Vagina (tissue), 2 donors: ENCODE data around the gene AZU1. TPM values are rescaled to one million over a fixed set of nuclear protein-coding genes. Genes with fewer than 3 reads are reported as not detected.
"Not testable (repeated sequence)": the region's sequence is repeated elsewhere in the genome, so short reads cannot be mapped to it uniquely, and the experiment has no call there.

ENCODE experiments used
- DNase-seq, 2 donors: peaks; one replicate each; pipeline ENCODE4 v3.0.0-alpha.2; 2017; ENCODE audit errors: extremely low spot score in 2 of 2
- H3K27ac ChIP-seq: fragments of 200-600 bp; sonication (generic); one replicate; pipeline ENCODE4 v1.5.1; 2019
- H3K27me3 ChIP-seq: fragments of 200-600 bp; sonication (generic); one replicate; pipeline ENCODE4 v1.5.1; 2019
- H3K36me3 ChIP-seq, 2 donors: fragments of 200-600 bp; sonication (generic); one replicate each; pipeline ENCODE4 v1.5.1; 2017 to 2019
- H3K4me1 ChIP-seq: fragments of 200-600 bp; sonication (generic); one replicate; pipeline ENCODE4 v1.5.1; 2019
- H3K4me3 ChIP-seq, 2 donors: fragments of 200-600 bp; sonication (generic); 1 replicate in 1 of 2; 2 replicates in 1 of 2; pipeline ENCODE4 v1.5.1; 2016 to 2019
- H3K9me3 ChIP-seq: fragments of 200-600 bp; sonication (generic); one replicate; pipeline ENCODE4 v1.5.1; 2019
- POLR2A ChIP-seq, 2 donors: fragments of 450-650 bp; IDR thresholded peaks; one replicate each; pipeline ENCODE4 v1.6.1; 2017; ENCODE audit warnings: antibody characterized with exemption in 2 of 2, mild to moderate bottlenecking in 2 of 2, moderate library complexity in 2 of 2
- POLR2AphosphoS5 ChIP-seq, 2 donors: sonication (generic); formaldehyde crosslinking; IDR thresholded peaks; one replicate each; pipeline ENCODE4 v1.9.0; 2017; ENCODE audit warnings: antibody characterized with exemption in 2 of 2, mild to moderate bottlenecking in 2 of 2, low read depth in 1 of 2; ENCODE audit not compliant: insufficient read depth in 1 of 2
- intact Hi-C: fragments of 100-400 bp; cut with DNase I; formaldehyde crosslinking; loops from one replicate; pipeline ENCODE4 v1.15.1; 2023
- total RNA-seq: library from RNA; depleted of rRNA; stranded (reverse); fragments of >200 nt; gene quantifications from one replicate; pipeline ENCODE4 v1.2.3, GENCODE V29; 2016
- TF ChIP-seq, protein P1 (sequence below), 3 experiments: fragments of 450-650 bp in 2 of 3; fragments of 200-600 bp in 1 of 3; sonication (generic) in 1 of 3; IDR thresholded peaks; one replicate each; pipeline ENCODE4 v1.5.1; 2017 to 2019; ENCODE audit warnings: antibody characterized with exemption in 3 of 3, mild to moderate bottlenecking in 2 of 3, moderate library complexity in 2 of 3

AZU1 gene
- total RNA-seq, 1 donor from 2014 or later: not detected

GRCh38 chr19:843836-844545, 16.4 kb downstream of the AZU1 start:
- Histone ChIP-seq H3K4me3 (peak overlapping the region; percentile 24 to 28), H3K36me3 (no peaks in the 10 kb centered on the region), H3K27ac (no peak overlapping the region), H3K9me3 (no peaks in the 10 kb centered on the region), H3K4me1 (peaks cover 32% of the 10 kb centered on the region), H3K27me3 (no peaks in the 10 kb centered on the region)
- DNase-seq: no peak
- TF ChIP-seq POLR2A (IDR thresholded peaks at IDR 0.05): no peak
- TF ChIP-seq, protein P1, sequence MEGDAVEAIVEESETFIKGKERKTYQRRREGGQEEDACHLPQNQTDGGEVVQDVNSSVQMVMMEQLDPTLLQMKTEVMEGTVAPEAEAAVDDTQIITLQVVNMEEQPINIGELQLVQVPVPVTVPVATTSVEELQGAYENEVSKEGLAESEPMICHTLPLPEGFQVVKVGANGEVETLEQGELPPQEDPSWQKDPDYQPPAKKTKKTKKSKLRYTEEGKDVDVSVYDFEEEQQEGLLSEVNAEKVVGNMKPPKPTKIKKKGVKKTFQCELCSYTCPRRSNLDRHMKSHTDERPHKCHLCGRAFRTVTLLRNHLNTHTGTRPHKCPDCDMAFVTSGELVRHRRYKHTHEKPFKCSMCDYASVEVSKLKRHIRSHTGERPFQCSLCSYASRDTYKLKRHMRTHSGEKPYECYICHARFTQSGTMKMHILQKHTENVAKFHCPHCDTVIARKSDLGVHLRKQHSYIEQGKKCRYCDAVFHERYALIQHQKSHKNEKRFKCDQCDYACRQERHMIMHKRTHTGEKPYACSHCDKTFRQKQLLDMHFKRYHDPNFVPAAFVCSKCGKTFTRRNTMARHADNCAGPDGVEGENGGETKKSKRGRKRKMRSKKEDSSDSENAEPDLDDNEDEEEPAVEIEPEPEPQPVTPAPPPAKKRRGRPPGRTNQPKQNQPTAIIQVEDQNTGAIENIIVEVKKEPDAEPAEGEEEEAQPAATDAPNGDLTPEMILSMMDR (IDR thresholded peaks at IDR 0.05): no peak
- no peak for TF ChIP-seq POLR2AphosphoS5 (IDR thresholded peaks at IDR 0.05; ENCODE audit: insufficient read depth in 1 of 2, low read depth in 1 of 2)
- intact Hi-C loops: no loop called here

- Histone ChIP-seq H3K4me1 (peaks cover 32% of the 10 kb centered on the region), H3K4me3 (no peak overlapping the region), H3K9me3 (no peaks in the 10 kb centered on the region), H3K27me3 (no peaks in the 10 kb centered on the region), H3K27ac (no peak overlapping the region), H3K36me3 (no peaks in the 10 kb centered on the region)
- DNase-seq: no peak
- no peak for TF ChIP-seq POLR2A (IDR thresholded peaks at IDR 0.05)
- TF ChIP-seq POLR2AphosphoS5 (IDR thresholded peaks at IDR 0.05; ENCODE audit: insufficient read depth in 1 of 2, low read depth in 1 of 2): no peak
- TF ChIP-seq, protein P1 (IDR thresholded peaks at IDR 0.05): no peak
- intact Hi-C loops: no loop called here
Observed at GRCh38 chr19:844546-844971, 16.9 kb downstream of the AZU1 start.

DNA sequence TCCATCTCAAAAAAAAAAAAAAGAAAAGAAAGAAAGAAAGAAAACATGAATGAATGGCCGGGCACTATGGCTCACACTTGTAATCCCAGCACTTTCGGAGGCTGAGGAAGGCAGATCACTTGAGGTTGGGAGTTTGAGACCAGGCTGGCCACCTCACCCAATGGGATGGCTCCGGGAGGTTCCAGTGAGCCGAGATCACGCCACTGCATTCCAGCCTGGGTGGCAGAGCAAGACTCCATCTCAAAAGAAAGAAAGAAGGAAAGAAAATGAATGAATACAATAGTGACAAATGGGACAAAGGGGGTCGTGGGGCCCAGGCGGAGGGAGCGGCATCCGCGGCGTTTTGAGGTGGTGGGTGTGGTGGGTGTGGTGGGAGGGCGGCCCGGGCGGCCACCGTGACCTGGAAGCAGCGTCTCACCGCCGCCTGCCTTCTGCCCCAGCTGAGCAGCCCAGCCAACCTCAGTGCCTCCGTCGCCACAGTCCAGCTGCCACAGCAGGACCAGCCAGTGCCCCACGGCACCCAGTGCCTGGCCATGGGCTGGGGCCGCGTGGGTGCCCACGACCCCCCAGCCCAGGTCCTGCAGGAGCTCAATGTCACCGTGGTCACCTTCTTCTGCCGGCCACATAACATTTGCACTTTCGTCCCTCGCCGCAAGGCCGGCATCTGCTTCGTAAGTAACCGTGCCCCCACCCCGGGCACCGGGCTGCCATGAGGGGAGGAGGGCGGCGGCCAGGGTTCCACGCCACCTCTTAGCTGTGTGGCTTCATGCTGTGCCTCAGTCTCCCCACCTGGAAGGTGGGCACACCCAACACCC, 18.3 kb downstream of the AZU1 start:
- intact Hi-C loops: loop anchor here (5.0 kb wide), 1 partner anchor 44 kb away; no protein-coding TSS in a partner anchor
- Histone ChIP-seq H3K9me3 (no peaks in the 10 kb centered on the region), H3K36me3 (no peaks in the 10 kb centered on the region), H3K4me1 (peaks cover 41% of the 10 kb centered on the region), H3K27ac (no peak overlapping the region), H3K4me3 (no peak overlapping the region), H3K27me3 (no peaks in the 10 kb centered on the region)
- TF ChIP-seq, protein P1 (IDR thresholded peaks at IDR 0.05): no peak
- DNase-seq: no peak

DNA sequence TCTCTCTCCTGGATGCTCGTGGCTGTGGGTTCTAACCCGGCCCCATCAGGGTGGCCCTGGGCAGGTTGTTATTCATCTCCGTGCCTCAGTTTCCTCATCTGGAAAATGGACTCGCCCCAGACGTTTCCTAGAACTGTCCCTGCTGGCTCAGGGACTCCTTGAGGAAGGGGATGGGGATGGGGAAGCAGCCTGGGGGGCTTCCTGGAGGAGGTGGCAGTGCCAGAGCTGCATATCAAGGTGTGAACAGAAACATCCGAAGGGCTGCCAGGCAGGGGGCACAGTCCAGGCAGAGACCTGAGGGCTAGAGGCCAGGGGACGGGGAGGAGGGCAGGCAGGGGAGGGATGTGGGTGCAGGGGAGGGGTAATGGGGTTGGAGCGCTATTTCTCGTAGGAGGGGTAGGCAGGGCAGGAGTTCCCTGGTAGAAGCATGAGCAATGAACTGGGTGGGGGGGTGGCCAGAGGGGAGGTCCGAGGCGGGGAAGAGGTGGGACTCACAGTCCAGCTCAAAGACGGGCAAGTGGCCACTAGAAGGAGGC, 20.8 kb downstream of the AZU1 start:
- H3K9me3 ChIP-seq: no peaks in the 10 kb centered on the region
- H3K36me3 ChIP-seq: no peaks in the 10 kb centered on the region
- H3K4me1 ChIP-seq: peaks cover 50% of the 10 kb centered on the region
- TF ChIP-seq, protein P1 (IDR thresholded peaks at IDR 0.05): no peak
- TF ChIP-seq POLR2AphosphoS5 (IDR thresholded peaks at IDR 0.05; ENCODE audit: insufficient read depth in 1 of 2, low read depth in 1 of 2): no peak
- no peak for TF ChIP-seq POLR2A (IDR thresholded peaks at IDR 0.05)
- H3K4me3 ChIP-seq: no peak overlapping the region
- H3K27me3 ChIP-seq: peaks cover 9% of the 10 kb centered on the region
- peak overlapping the region; percentile 43 for H3K27ac ChIP-seq
- intact Hi-C loops: loop anchor here (5.0 kb wide), 1 partner anchor 46 kb away; no protein-coding TSS in a partner anchor
- DNase-seq: no peak

DNA sequence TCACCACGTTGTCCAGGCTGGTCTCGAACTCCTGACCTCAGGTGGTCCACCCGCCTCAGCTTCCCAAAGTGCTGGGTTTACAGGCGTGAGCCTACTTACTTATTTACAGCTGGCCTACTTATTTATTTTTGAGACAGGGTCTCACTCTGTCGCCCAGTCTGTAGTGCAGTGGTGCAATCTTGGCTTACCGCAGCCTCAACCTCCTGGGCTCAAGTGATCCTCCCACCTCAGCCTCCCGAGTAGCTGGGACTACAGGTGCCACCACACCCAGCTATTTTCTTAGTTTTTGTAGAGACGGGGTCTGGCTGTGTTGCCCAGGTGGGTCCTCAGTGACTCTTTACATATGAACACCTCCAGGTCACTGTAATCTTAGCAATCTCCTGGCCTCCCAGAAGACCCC, 21.6 kb downstream of the AZU1 start:
- H3K27me3 ChIP-seq, DNase-seq, H3K36me3 ChIP-seq, H3K4me3 ChIP-seq, H3K27ac ChIP-seq, H3K9me3 ChIP-seq: not testable (repeated sequence)
- intact Hi-C loops: loop anchor here (5.0 kb wide), 1 partner anchor 47 kb away; no protein-coding TSS in a partner anchor
- peaks cover 42% of the 10 kb centered on the region for H3K4me1 ChIP-seq
